Muscle of leg (tissue), 11 donors: ENCODE results near the gene WLS. TPM values are rescaled to one million over a fixed set of nuclear protein-coding genes. Genes with fewer than 3 reads are reported as not detected.

Experiments used
- DNase-seq: peaks from one replicate; pipeline ENCODE4 v3.0.0; 2013
- H3K27ac ChIP-seq: one replicate; pipeline ENCODE4 v1.5.1; 2013; ENCODE audit warnings: mild to moderate bottlenecking, low read length, control low read depth
- H3K27me3 ChIP-seq: one replicate; pipeline ENCODE4 v1.6.1; 2013; ENCODE audit warnings: low read length; ENCODE audit not compliant: control insufficient read depth, insufficient read depth
- H3K36me3 ChIP-seq: one replicate; pipeline ENCODE4 v1.6.1; 2013; ENCODE audit warnings: low read length; ENCODE audit not compliant: control insufficient read depth, insufficient read depth
- H3K4me1 ChIP-seq: one replicate; pipeline ENCODE4 v1.6.1; 2013; ENCODE audit warnings: low read length; ENCODE audit not compliant: control insufficient read depth, insufficient read depth
- H3K4me3 ChIP-seq: one replicate; pipeline ENCODE4 v1.5.1; 2013; ENCODE audit warnings: low read length, control low read depth
- H3K9me3 ChIP-seq: replicated peaks from 2 replicates; pipeline ENCODE4 v1.6.1; 2013; ENCODE audit warnings: low read depth, low read length; ENCODE audit not compliant: control insufficient read depth
- WGBS: methylation state at CpG from one replicate; pipeline ENCODE4 v1.1.5; 2013; ENCODE audit warnings: missing lambda C conversion rate; ENCODE audit not compliant: insufficient coverage; 5-methylcytosine and 5-hydroxymethylcytosine counted together
- polyA plus RNA-seq, 8 donors: library from polyadenylated mRNA; unstranded; fragments of 120-200 nt; gene quantifications; one replicate each; pipeline versions ENCODE4 v1.2.1 to v1.2.3, GENCODE V29; 2013; ENCODE audit warnings: inconsistent platforms in 1 of 8, low replicate concordance in 1 of 8; ENCODE audit not compliant: insufficient read length in 8 of 8, insufficient read depth in 1 of 8
- total RNA-seq: library from RNA; stranded (reverse); fragments of 120-200 nt; gene quantifications from one replicate; pipeline ENCODE4 v1.2.4, GENCODE V29; 2013

Gene WLS
- total and polyA plus RNA-seq, 9 donors = 62.7 to 126 (median 78.2) TPM

DNA sequence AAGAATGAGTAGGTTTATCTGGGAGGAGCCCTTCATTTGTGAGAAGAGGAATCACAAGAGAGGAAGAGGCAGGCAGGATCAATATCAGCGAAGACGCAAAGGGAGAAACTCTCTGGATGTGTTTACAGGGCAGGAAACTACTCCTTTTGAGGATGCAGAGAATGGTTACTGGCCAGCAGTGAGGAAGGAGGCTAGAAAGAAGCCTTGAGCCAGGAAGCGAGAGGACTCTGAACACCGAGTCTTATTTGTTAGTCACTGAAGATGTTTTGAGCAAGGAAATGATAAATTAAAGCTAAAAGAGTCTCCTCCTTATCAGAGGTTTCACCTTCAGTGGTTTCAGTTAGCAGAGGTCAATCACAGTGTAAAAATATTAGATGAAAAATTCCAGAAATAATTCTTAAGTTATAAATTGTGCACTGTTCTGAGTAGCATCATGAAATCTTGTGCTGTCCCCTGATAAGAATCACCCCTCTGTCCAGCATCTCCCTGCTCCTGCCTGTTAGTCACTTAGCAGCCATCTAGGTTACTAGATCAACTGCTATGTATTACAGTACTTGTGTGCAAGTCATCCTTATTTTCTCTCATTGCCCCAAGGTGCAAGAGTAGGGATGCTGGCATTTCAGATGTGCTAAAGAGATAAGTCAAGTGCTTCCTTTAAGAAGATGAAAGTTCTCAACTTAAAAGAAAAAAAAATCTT lies 43.5 kb downstream of the WLS start:
- peak overlapping the region; percentile 15 for H3K27ac ChIP-seq

DNA sequence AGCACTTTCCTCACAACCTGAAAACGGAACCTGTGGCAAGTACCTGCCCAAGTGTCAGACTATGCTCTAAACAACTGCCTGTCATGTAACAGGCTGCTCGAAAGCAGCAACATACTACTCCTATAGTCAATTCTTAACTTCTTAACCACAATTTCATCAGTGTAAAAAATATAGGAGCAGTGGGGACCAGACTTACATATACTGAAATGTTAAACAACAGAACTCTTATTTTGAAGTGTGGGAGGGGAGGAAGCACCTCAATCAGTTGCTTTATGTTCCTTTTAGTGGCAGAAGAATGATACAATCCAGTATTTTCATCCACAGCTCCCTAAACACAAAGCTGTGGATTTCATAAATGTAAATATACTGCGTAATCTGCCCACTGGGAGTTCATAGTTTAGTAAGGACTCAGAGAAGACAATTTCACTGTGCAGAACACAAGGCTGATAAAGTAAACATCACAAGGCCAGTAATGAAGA lies 44.2 kb downstream of the WLS start:
- H3K27ac ChIP-seq = peak overlapping the region; percentile 15
- H3K9me3 ChIP-seq = no peaks in the 10 kb centered on the region
- no peak overlapping the region for H3K4me3 ChIP-seq
- no CpG with 5 or more reads among the region's 3 CpGs for WGBS
- H3K36me3 ChIP-seq = peaks cover 23% of the 10 kb centered on the region
- no peaks in the 10 kb centered on the region for H3K27me3 ChIP-seq
- peak; percentile 62 for DNase-seq
- H3K4me1 ChIP-seq = peaks cover 2% of the 10 kb centered on the region

More for the DNA sequence above, 43.5 kb downstream of the WLS start:
- Histone ChIP-seq H3K4me3 (no peak overlapping the region), H3K36me3 (peaks cover 26% of the 10 kb centered on the region), H3K27me3 (no peaks in the 10 kb centered on the region), H3K9me3 (no peaks in the 10 kb centered on the region), H3K4me1 (peaks cover 2% of the 10 kb centered on the region)
- WGBS = 61% methylated on average over 3 of the region's 4 CpGs
- peak; percentile 53 for DNase-seq

DNA sequence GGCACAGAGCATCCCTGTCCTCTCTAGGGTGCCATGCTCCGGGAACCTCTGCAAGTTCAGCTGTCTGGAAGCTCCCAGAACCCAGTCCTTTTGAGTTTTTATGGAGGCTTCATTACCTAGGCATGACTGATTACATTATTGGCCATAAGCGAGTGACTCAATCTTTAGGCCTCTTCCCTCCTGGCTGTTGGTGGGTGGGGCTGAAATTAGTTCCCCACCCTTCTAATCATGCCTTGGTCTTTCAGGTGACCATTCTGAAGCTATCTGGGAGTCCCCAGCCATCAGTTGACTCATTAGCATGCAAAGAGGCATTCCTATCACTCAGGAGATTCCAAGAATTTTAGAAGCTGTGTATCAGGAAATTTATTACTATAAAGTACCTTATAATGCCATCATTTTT lies 46.6 kb downstream of the WLS start:
- no peak for DNase-seq
- 100% methylated on average over 1 of the region's 2 CpGs for WGBS
- Histone ChIP-seq H3K9me3 (no peaks in the 10 kb centered on the region), H3K27ac (no peak overlapping the region), H3K4me1 (peaks cover 2% of the 10 kb centered on the region), H3K36me3 (peaks cover 17% of the 10 kb centered on the region), H3K4me3 (no peak overlapping the region), H3K27me3 (no peaks in the 10 kb centered on the region)

DNA sequence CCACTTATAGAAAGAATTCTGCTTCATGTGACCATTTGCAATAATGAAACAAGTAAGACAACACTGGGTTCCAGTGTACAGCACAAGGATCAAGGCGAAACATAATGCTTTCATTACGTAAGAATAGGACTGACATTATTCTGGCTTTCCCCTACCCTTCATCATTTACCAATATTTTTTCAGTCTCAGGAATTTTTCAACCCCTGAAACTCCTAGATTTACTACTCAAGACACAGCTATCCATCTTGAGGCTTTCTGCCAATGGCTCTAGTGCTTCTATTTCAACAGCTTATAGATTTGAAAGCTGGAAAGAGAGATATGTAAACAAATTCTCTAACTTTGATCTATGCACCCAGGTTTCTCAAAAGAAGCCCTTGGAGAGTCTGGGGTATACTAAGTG lies 48.4 kb downstream of the WLS start:
- Histone ChIP-seq H3K4me1 (peaks cover 10% of the 10 kb centered on the region), H3K9me3 (no peaks in the 10 kb centered on the region), H3K36me3 (peaks cover 13% of the 10 kb centered on the region), H3K4me3 (no peak overlapping the region), H3K27me3 (no peaks in the 10 kb centered on the region), H3K27ac (no peak overlapping the region)
- DNase-seq = no peak
- 50% methylated on average over 2 of the region's 2 CpGs for WGBS

DNA sequence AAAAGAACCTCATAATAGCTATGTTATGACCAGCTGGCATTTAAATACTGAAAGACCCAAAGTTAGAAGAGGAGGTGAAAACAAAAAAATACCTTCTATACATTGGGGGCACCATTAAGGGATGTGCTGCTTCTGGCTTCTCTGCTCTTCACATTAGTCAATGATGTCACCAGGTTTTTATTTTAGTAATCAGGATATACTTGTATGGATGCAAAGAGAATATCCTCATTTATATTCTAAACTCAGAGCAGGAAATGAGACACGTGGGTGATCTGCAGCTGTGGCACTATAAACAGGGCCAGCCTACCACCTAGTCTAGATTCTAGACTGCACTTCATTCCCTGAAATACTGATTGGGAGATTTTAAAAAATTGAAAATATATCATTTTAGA lies 51.2 kb downstream of the WLS start:
- no peak for DNase-seq
- peaks cover 13% of the 10 kb centered on the region for H3K36me3 ChIP-seq
- WGBS = no CpG with 5 or more reads among the region's 1 CpG
- H3K27ac ChIP-seq = no peak overlapping the region
- no peak overlapping the region for H3K4me3 ChIP-seq
- H3K4me1 ChIP-seq = peaks cover 12% of the 10 kb centered on the region
- no peaks in the 10 kb centered on the region for H3K27me3 ChIP-seq
- H3K9me3 ChIP-seq = no peaks in the 10 kb centered on the region

GRCh38 chr1:68180441-68181164 lies 51.7 kb downstream of the WLS start:
- Histone ChIP-seq H3K4me3 (no peak overlapping the region), H3K36me3 (peaks cover 10% of the 10 kb centered on the region), H3K27me3 (no peaks in the 10 kb centered on the region), H3K9me3 (no peaks in the 10 kb centered on the region), H3K27ac (no peak overlapping the region), H3K4me1 (peaks cover 18% of the 10 kb centered on the region)
- DNase-seq = no peak

DNA sequence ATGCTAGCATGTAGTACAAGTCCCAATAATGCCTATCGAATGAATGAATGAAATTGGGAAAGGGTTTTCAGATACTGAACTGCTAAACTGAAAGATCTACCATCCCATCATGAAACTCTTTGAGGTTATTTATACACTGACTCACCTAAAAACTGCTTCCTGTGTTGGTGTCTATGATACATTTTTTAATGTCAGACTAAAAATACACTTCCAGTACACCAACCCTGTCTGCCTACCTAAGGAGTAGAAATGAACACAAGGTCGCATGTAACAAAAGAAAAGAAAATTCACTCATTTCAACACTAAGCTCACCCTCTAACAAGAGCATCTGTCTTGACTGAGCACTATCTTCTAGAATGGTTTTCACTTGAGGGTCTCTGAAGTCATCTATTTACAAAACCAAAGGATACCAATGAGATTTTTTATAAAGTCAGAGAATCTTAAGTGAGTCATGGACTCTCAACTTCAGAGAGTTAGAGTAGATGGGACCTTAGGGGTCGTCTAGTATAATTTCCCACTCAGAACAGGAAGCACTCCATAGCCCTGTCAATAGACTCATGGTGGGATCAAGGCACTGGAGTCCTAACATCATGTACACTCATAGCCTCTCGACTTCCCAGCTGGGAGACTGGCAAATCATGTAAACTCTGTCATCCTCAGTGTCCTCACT lies 53.4 kb downstream of the WLS start:
- no peaks in the 10 kb centered on the region for H3K9me3 ChIP-seq
- H3K36me3 ChIP-seq = peaks cover 2% of the 10 kb centered on the region
- WGBS = 75% methylated on average over 2 of the region's 4 CpGs
- H3K4me3 ChIP-seq = no peak overlapping the region
- no peak overlapping the region for H3K27ac ChIP-seq
- H3K4me1 ChIP-seq = peaks cover 31% of the 10 kb centered on the region
- DNase-seq = no peak
- H3K27me3 ChIP-seq = no peaks in the 10 kb centered on the region

GRCh38 chr1:68175621-68176398 lies 56.5 kb downstream of the WLS start:
- H3K27me3 ChIP-seq = no peaks in the 10 kb centered on the region
- WGBS = 79% methylated on average over 2 of the region's 8 CpGs
- H3K36me3 ChIP-seq = peaks cover 2% of the 10 kb centered on the region
- H3K4me1 ChIP-seq = peaks cover 36% of the 10 kb centered on the region
- no peaks in the 10 kb centered on the region for H3K9me3 ChIP-seq
- DNase-seq = peak; percentile 47
- H3K27ac ChIP-seq = peak overlapping the region; percentile 57
- H3K4me3 ChIP-seq = no peak overlapping the region

GRCh38 chr1:68174738-68175113 lies 57.6 kb downstream of the WLS start:
- no peak for DNase-seq
- H3K27me3 ChIP-seq = no peaks in the 10 kb centered on the region
- peaks cover 28% of the 10 kb centered on the region for H3K4me1 ChIP-seq
- peak overlapping the region; percentile 87 for H3K27ac ChIP-seq
- no peaks in the 10 kb centered on the region for H3K36me3 ChIP-seq
- WGBS = no CpG with 5 or more reads among the region's 1 CpG
- no peaks in the 10 kb centered on the region for H3K9me3 ChIP-seq
- no peak overlapping the region for H3K4me3 ChIP-seq
